WTC11 (cell line): ENCODE measurements around the gene OR2T5.
"Not testable (repeated sequence)": the region's sequence is repeated elsewhere in the genome, so short reads cannot be mapped to it uniquely, and the experiment has no call there.

Source experiments
- CBFB ChIP-seq: sonication (generic); formaldehyde crosslinking; IDR thresholded peaks from 2 replicates; pipeline ENCODE4 v1.8.1; 2022; ENCODE audit warnings: mild to moderate bottlenecking, low read depth, missing genetic modification reagents
- CREB1 ChIP-seq: sonication (generic); formaldehyde crosslinking; IDR thresholded peaks from 2 replicates; pipeline ENCODE4 v1.8.0; 2023; ENCODE audit warnings: mild to moderate bottlenecking, missing genetic modification reagents
- CTCF ChIP-seq: fragments of 200-600 bp; IDR thresholded peaks from 2 replicates; pipeline ENCODE4 v1.8.0; 2022; ENCODE audit warnings: antibody characterized with exemption
- ETV6 ChIP-seq: sonication (generic); formaldehyde crosslinking; IDR thresholded peaks from 2 replicates; pipeline ENCODE4 v1.8.1; 2022; ENCODE audit warnings: mild to moderate bottlenecking, missing genetic modification reagents
- FOXJ3 ChIP-seq: sonication (generic); formaldehyde crosslinking; IDR thresholded peaks from 2 replicates; pipeline ENCODE4 v1.9.0; 2021; ENCODE audit warnings: missing genetic modification reagents, mild to moderate bottlenecking, borderline replicate concordance
- FOXP1 ChIP-seq: sonication (generic); formaldehyde crosslinking; IDR thresholded peaks from 2 replicates; pipeline ENCODE4 v1.8.0; 2022; ENCODE audit warnings: missing genetic modification reagents, mild to moderate bottlenecking, moderate library complexity, borderline replicate concordance
- GABPB1 ChIP-seq: sonication (generic); formaldehyde crosslinking; IDR thresholded peaks from 2 replicates; pipeline ENCODE4 v1.8.1; 2023; ENCODE audit warnings: mild to moderate bottlenecking, missing genetic modification reagents
- MAX ChIP-seq: sonication (generic); formaldehyde crosslinking; IDR thresholded peaks from 2 replicates; pipeline ENCODE4 v1.8.0; 2022; ENCODE audit warnings: mild to moderate bottlenecking, missing genetic modification reagents
- NR2C2 ChIP-seq: sonication (generic); formaldehyde crosslinking; IDR thresholded peaks from 2 replicates; pipeline ENCODE4 v1.8.0; 2022; ENCODE audit warnings: mild to moderate bottlenecking, missing genetic modification reagents
- PREB ChIP-seq: sonication (generic); formaldehyde crosslinking; IDR thresholded peaks from 2 replicates; pipeline ENCODE4 v1.8.1; 2022; ENCODE audit warnings: mild to moderate bottlenecking, missing genetic modification reagents, moderate library complexity, borderline replicate concordance
- RELA ChIP-seq: sonication (generic); formaldehyde crosslinking; IDR thresholded peaks from 2 replicates; pipeline ENCODE4 v1.8.1; 2022; ENCODE audit warnings: missing genetic modification reagents, mild to moderate bottlenecking, borderline replicate concordance
- ZNF232 ChIP-seq: sonication (generic); formaldehyde crosslinking; IDR thresholded peaks from 2 replicates; pipeline ENCODE4 v1.8.0; 2022; ENCODE audit warnings: mild to moderate bottlenecking, missing genetic modification reagents
- ZNF423 ChIP-seq: fragments of 250-450 bp; sonication (Bioruptor Pico); IDR thresholded peaks from 2 replicates; pipeline ENCODE4 v2.1.2; 2022; ENCODE audit warnings: mild to moderate bottlenecking, moderate library complexity

- not testable (repeated sequence) for TF ChIP-seq MAX; ETV6 (CRISPR knock-in tag); ZNF423 (CRISPR knock-in tag); PREB; ZNF232 (CRISPR knock-in tag); CTCF; RELA (CRISPR knock-in tag); NR2C2; CREB1 (CRISPR knock-in tag); FOXJ3; FOXP1 (CRISPR knock-in tag); CBFB (CRISPR knock-in tag); GABPB1 (CRISPR knock-in tag)
Measured at GRCh38 chr1:248449821-248450465, 38.4 kb upstream of the OR2T5 start.
